ENCODE data around the gene GUCY1A1. TPM values are rescaled to one million over a fixed set of nuclear protein-coding genes. Genes with fewer than 3 reads are reported as not detected.

Gene GUCY1A1
- total RNA-seq, 3 donors from 2014 or later = 8.2 to 75.8 (median 57.0) TPM

GRCh38 chr4:155777971-155778735 is 111.5 kb downstream of the GUCY1A1 start:
- Histone ChIP-seq H3K36me3 (peaks cover 4% of the 10 kb centered on the region), H3K9me3 (no peaks in the 10 kb centered on the region), H3K4me1 (no peaks in the 10 kb centered on the region), H3K27me3 (no peaks in the 10 kb centered on the region), H3K4me3 (no peak overlapping the region), H3K27ac (no peak overlapping the region)
- intact Hi-C loops (cut with DNase I; ENCODE audit: low total_unique reads) = no loop called here
- no peak for TF ChIP-seq CTCF (IDR thresholded peaks at IDR 0.05)
- TF ChIP-seq POLR2AphosphoS5 (IDR thresholded peaks at IDR 0.05) = no peak
- no peak for TF ChIP-seq POLR2A (IDR thresholded peaks at IDR 0.05)
- DNase-seq (ENCODE audit: low spot score in 2 of 2) = no peak

- Histone ChIP-seq H3K36me3 (peaks cover 4% of the 10 kb centered on the region), H3K4me1 (no peaks in the 10 kb centered on the region), H3K4me3 (no peak overlapping the region), H3K9me3 (no peaks in the 10 kb centered on the region), H3K27me3 (no peaks in the 10 kb centered on the region), H3K27ac (no peak overlapping the region)
- intact Hi-C loops (cut with DNase I; ENCODE audit: low total_unique reads) = no loop called here
- DNase-seq (ENCODE audit: low spot score in 2 of 2) = no peak
- TF ChIP-seq CTCF (IDR thresholded peaks at IDR 0.05) (no peak), POLR2A (IDR thresholded peaks at IDR 0.05) (no peak), POLR2AphosphoS5 (IDR thresholded peaks at IDR 0.05) (no peak)
Observed at GRCh38 chr4:155780775-155781174, 114.1 kb downstream of the GUCY1A1 start.

- intact Hi-C loops (cut with DNase I; ENCODE audit: low total_unique reads) = no loop called here
- Histone ChIP-seq H3K4me1 (no peaks in the 10 kb centered on the region), H3K4me3 (no peak overlapping the region), H3K36me3 (peaks cover 4% of the 10 kb centered on the region), H3K27ac (no peak overlapping the region), H3K9me3 (no peaks in the 10 kb centered on the region), H3K27me3 (no peaks in the 10 kb centered on the region)
- DNase-seq (ENCODE audit: low spot score in 2 of 2) = no peak
- TF ChIP-seq CTCF (IDR thresholded peaks at IDR 0.05) = no peak
- TF ChIP-seq POLR2AphosphoS5 (IDR thresholded peaks at IDR 0.05) = no peak
- no peak for TF ChIP-seq POLR2A (IDR thresholded peaks at IDR 0.05)
Observed at GRCh38 chr4:155781249-155781831, 114.7 kb downstream of the GUCY1A1 start.

Other genes with a start within 250 kb of the GUCY1A1 start
- gene GUCY1B1, start 92.2 kb downstream of the GUCY1A1 start, total RNA-seq = 10 to 100 TPM in 2 of 3 donors, 1 to 10 TPM in 1; 5.4 to 18.0 (median 11.9) TPM
- not detected for gene ASIC5, start 199.4 kb downstream of the GUCY1A1 start, total RNA-seq
- gene TDO2, start 236.8 kb downstream of the GUCY1A1 start, total RNA-seq = not detected